Lung microvascular endothelial cell (primary cell): Measurements from ENCODE around the gene KLHL26. TPM values are rescaled to one million over a fixed set of nuclear protein-coding genes. Genes with fewer than 3 reads are reported as not detected.

Source experiments
- DNase-seq, 2 donors: peaks; one replicate each; pipeline versions ENCODE4 v3.0.0 to v3.0.0-alpha.2; 2010; ENCODE audit warnings: low read depth in 2 of 2
- total RNA-seq: library from RNA; depleted of rRNA; stranded (reverse); fragments of >200 nt; gene quantifications from 2 replicates; pipeline ENCODE4 v1.2.1, GENCODE V29; 2014

KLHL26 gene
- total RNA-seq, 1 donor from 2014 or later, result 1.2 TPM

- no peak for DNase-seq
These were observed 11.0 kb downstream of the KLHL26 start for GRCh38 chr19:18647807-18648206.

- DNase-seq, result peak in 1 of 2 donors; percentile 59
These were observed 12.1 kb downstream of the KLHL26 start for GRCh38 chr19:18648973-18649315.

- peak; percentile 31 to 79 for DNase-seq
These were observed 12.7 kb downstream of the KLHL26 start for GRCh38 chr19:18649371-18650020.

GRCh38 chr19:18650021-18650390 is 13.2 kb downstream of the KLHL26 start:
- peak in 1 of 2 donors; percentile 76 for DNase-seq

DNA sequence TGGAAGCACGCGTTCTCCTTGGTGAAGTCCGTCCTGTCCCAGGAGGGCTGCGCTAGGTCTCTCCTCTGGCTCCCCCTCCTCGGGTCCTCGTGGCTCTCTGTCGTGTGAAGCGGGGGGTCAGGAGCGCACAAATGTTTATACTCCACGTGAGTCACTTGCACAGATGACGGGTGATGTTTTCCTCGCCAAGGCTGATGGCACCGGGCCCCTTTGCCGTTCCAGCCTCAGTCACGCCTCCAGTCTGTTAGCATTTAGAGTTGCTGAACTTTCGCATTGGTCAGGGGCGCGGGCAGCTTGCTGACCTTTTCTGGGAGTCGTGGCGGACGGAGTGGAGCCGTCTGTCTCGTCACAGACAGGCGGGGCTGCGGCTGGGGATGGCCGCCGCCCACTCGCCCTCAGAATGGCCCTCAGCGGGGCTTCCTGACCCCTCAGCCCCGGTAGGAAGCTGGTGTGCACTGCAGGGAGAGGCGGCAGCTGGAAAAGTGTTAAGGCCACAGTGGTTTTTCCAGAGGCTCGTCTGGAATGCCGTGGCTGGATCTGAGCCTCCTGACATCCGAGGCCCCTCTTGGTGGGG is 13.7 kb downstream of the KLHL26 start:
- peak; percentile 85 to 88 for DNase-seq

GRCh38 chr19:18651300-18651699 is 14.5 kb downstream of the KLHL26 start:
- no peak for DNase-seq

DNA sequence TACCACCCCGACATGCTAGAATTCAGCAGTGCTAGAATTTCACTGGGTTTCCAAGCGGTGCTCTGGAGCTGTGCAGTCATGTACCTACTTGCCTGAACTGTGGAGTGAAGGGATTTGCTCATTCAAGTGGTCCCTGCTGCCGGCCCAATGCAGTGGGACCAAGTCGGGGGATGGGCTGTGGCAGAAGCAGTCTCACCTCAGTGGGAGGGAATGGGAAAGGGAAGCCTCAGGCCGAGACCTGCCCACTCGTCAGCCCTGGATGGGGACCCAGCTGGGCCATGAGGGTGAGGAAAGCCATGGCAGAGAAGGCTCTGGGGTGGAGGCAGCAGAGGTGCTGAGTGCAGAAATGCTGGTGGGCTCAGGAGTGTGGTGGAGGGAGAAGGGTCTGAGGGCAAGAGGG is 14.9 kb downstream of the KLHL26 start:
- DNase-seq, result no peak

DNA sequence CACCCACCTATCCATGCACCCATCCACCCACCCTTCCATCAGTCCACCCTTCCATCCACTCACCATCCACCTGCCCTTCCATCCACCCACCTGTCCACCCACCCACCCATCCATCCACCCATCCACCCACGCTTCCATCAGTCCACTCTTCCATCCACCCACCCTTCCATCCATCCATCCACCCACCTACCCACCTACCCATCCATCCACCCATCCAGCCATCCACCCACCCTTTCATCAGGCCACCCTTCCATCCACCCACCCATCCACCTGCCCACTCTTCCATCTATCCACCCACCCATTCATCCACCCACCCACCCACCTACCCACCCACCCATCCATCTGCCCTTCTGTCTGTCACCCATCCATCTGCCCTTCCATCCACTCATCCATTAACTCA is 17.0 kb downstream of the KLHL26 start:
- no peak for DNase-seq

DNA sequence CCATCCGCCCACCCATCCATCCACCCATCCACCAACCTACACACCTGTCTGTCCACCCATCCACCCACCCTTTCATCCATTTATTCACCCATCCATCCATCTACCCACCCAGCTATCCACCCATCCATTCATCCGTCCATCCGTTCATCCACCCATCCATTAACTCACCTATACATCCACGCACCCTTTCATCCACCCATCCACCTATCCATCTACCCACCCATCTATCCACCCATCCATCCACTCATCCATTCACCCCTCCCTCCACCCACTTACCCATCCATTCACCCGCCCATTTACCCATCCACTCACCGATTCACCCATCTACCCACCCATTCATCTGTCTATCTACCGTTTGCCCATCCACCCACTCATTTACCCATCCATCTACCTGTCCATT is 17.6 kb downstream of the KLHL26 start:
- DNase-seq, result no peak

DNA sequence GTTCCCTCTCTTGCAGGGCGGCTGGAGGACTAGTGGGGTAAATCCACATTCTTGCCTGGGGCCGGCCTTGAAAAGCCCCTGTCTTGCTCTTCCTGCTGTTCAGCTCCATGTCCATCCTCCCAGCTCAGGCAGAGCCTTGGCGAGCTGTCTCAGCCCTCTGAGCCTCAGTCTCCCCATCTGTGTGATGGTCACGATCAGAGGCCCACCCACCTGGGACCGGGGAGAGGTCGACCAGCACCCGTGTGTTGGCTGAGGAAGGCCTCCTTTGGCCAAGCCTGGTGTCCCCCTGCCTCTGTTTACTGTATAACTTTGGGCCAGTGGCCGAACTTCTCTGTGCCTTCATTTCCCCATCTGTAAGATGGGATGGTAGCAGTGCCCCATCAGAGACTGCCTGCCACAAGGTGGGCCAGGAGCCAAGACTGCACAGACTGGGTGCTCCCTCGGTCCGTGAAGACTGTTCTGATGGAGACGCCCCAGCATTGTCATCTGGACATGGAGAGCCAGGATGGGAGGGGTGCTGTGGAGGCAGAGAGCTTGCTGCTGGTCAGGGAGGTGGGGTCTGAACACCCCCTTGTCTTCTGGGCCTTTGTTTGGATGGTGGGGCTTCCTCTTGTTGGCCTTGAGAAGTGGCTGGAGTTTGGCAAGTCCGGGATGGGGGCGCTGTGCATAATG is 18.5 kb downstream of the KLHL26 start:
- DNase-seq, result no peak

DNA sequence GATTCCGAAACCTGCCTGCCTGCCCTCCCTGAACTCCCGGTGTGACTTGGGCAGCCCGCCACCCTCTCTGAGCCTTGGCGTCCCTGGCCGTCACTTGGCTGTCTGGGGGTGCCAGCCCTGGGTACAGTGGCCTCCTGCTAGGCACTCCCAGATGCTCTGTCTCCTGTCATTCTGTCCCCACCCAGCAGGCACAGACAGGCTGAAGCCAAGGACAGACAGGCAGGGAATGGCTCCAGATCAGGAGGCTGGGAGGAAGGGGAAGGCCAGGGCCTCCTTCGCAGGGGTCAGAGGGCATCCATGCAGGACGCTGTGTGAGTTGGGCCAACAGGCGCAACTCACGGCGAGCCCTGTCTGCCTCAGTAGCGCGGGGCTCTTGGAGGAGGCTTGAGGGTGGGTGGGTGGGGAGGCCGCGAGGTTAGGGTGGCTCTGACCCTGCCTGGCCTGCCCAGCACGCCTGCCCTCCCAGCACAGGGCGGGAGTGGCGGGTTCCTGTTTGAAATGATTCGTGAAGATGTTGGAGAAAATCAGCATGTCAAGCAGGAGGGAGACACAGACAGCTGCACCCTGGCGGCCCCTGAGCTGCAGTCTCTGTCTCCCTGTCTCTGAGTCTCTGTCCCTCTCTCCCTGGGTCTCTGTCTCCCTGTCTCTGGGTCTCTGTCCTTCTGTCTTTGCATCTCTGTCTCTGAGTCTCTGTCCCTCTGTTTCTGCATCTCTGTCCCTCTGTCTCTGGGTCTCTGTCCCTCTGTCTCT is 19.7 kb downstream of the KLHL26 start:
- DNase-seq, result no peak

GRCh38 chr19:18657590-18658365 is 20.9 kb downstream of the KLHL26 start:
- peak; percentile 65 to 82 for DNase-seq

DNA sequence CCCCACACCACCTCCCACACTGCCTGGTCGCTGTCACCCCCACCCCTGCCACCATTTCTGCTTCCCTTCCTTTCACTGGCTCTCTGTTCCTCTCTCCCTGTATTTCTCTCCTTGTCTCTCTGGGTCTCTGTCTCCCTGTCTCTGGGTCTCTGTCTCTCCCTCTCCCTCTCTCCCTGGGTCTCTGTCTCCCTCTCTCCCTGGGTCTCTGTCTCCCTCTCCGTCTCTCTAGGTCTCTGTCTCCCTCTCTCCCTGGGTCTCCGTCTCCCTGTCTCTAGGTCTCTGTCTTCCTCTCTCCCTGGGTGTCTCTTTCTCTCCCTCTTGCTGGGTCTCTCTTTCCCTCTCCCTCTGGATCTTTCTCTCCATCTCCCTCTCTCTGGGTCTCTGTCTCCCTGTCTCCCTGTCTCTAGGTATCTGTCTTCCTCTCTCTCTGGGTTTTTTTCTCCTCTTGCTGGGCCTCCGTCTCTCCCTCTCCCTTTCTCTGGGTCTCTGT is 21.6 kb downstream of the KLHL26 start:
- DNase-seq, result no peak

GRCh38 chr19:18659281-18660050 is 22.6 kb downstream of the KLHL26 start:
- no peak for DNase-seq

- DNase-seq, result peak; percentile 28 to 76
These were observed 23.5 kb downstream of the KLHL26 start for GRCh38 chr19:18660051-18660910.

DNA sequence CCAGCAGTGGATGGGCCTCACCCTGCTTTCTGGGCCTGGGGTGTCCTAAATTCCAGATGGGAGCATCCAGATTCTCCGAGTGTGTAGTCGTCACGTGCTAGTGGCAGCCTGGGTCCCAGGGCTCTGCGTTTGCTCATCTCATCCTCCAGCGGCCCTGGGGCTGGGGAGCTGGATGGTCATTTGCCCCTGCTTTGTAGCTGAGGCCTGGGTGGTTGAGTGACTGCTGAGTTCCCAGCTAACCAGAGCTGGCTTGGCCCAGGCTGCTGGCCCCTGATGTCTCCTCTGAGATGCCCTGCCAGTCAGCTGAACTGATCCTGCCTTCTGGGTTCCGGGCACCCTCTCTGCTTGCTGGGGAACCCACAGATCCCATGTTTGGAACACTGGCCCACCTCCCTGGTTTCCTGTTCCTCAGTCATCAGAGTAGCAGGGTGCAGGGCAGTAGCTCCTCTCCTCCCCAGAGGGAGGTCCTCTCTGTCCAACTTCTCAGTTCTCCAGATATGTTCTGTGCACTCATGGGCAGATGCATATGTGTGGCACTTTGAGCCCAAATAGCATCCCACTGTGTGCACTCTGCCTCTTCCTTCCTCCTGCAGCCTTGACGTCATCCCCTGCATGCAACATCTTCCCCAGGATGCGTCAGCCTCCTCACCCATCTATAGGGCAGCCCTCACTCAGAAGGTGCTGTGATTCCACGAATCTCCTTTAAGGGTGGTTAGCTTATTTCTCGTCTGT is 24.3 kb downstream of the KLHL26 start:
- peak in 1 of 2 donors; percentile 57 for DNase-seq

GRCh38 chr19:18662972-18663732 is 26.3 kb downstream of the KLHL26 start:
- DNase-seq, result no peak

- DNase-seq, result no peak
These were observed 27.2 kb downstream of the KLHL26 start for GRCh38 chr19:18663940-18664530.
